Progenitor cell of endocrine pancreas (in vitro differentiated cells): Measurements from ENCODE around the gene C10orf105. TPM values are rescaled to one million over a fixed set of nuclear protein-coding genes. Genes with fewer than 3 reads are reported as not detected.

Experiments used
- DNase-seq: peaks from one replicate; pipeline ENCODE4 v3.0.0; 2021; ENCODE audit warnings: low spot score; ENCODE audit not compliant: unreplicated experiment
- H3K27ac Mint-ChIP-seq: 2 replicates; pipeline ENCODE4 v1.8.0; 2021; ENCODE audit warnings: mild to moderate bottlenecking, moderate library complexity, mixed read lengths
- H3K27me3 Mint-ChIP-seq: 2 replicates; pipeline ENCODE4 v1.8.0; 2021; ENCODE audit warnings: mixed read lengths
- H3K36me3 Mint-ChIP-seq: 2 replicates; pipeline ENCODE4 v1.8.0; 2022; ENCODE audit warnings: mixed read lengths; ENCODE audit not compliant: insufficient read depth
- H3K4me1 Mint-ChIP-seq: 2 replicates; pipeline ENCODE4 v1.8.0; 2021; ENCODE audit warnings: low read depth, mixed read lengths
- H3K4me3 Mint-ChIP-seq: 2 replicates; pipeline ENCODE4 v1.8.0; 2021; ENCODE audit warnings: low read depth, mild to moderate bottlenecking, moderate library complexity, mixed read lengths
- H3K9me3 Mint-ChIP-seq: 2 replicates; pipeline ENCODE4 v1.8.0; 2021; ENCODE audit warnings: low read depth, mixed read lengths
- total RNA-seq: library from RNA; stranded (reverse); gene quantifications from 2 replicates; pipeline ENCODE4 v1.2.1, GENCODE V29; 2021
- TF ChIP-seq, protein P1 (sequence below): fragments of 200-600 bp; sonication (generic); IDR thresholded peaks from one replicate; pipeline ENCODE4 v1.5.0; 2021; ENCODE audit warnings: antibody characterized with exemption, mild to moderate bottlenecking; ENCODE audit not compliant: unreplicated experiment

The C10orf105 gene
- total RNA-seq, 1 donor from 2014 or later = not detected

DNA sequence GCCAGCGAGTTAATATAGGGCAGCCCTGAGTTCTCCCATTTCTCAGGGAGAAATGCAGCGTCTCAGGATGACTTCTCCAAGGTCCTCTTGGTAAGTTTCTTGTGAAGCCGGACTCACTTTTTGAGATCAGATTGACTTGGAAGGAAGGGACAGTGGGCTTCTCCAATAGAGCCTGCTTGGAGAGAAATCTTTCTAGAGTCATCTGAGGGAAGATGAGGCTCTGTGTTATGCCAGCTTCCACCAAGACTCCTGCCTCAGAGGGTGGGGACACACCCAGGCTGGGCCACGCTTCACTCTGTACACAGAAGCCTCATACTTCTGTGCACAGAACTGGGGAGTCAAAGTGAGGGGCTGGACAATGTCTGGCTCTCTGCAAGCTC is 5.6 kb downstream of the C10orf105 start:
- H3K9me3 Mint-ChIP-seq = no peaks in the 10 kb centered on the region
- H3K4me1 Mint-ChIP-seq = no peaks in the 10 kb centered on the region
- no peaks in the 10 kb centered on the region for H3K36me3 Mint-ChIP-seq
- TF ChIP-seq, protein P1, sequence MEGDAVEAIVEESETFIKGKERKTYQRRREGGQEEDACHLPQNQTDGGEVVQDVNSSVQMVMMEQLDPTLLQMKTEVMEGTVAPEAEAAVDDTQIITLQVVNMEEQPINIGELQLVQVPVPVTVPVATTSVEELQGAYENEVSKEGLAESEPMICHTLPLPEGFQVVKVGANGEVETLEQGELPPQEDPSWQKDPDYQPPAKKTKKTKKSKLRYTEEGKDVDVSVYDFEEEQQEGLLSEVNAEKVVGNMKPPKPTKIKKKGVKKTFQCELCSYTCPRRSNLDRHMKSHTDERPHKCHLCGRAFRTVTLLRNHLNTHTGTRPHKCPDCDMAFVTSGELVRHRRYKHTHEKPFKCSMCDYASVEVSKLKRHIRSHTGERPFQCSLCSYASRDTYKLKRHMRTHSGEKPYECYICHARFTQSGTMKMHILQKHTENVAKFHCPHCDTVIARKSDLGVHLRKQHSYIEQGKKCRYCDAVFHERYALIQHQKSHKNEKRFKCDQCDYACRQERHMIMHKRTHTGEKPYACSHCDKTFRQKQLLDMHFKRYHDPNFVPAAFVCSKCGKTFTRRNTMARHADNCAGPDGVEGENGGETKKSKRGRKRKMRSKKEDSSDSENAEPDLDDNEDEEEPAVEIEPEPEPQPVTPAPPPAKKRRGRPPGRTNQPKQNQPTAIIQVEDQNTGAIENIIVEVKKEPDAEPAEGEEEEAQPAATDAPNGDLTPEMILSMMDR = no peak
- DNase-seq = no peak
- H3K4me3 Mint-ChIP-seq = no peak overlapping the region
- peaks cover 18% of the 10 kb centered on the region for H3K27me3 Mint-ChIP-seq
- no peak overlapping the region for H3K27ac Mint-ChIP-seq

DNA sequence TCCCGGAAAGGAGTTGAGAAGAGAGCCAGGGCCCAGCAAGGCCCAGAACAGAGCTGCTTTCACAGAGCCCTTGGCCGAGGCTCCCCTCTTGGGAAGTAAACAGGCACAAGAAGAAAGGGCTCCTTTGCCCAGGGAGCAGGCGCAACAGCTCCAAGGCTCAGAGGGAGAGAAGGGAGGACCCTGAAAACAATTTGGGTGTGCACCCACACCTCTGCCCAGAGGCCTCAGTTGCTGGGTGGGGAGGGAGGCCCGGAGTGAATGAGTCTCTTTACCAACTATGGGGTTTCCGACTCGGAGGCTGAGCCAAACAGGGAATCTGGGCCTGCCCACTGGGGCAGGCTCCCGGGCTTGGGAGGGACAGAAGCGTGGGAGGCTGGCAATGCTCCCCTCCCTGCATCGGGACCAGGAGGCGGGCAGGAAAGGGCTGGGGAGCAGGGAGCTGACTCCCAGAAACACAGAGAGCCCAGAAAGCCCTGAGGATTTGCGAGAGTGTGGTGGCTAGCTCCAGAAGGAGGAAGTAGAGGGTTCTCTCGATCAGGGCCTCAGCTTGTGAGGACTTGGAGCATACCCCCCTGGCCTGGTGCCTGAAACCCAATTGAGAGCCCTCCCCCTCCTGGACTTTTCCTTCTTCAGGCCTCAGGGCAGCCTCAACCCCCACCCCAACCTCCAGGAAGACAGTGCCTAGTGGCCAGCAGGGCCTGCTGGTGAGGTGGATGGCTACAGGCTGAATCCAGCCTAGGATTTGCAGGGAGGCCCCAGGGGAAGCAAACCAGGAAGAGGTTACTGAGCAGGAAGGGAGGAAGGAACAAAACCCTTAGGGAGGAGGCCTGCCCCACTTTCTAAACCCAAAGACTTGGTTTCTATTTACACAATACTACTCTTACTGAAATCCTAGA is 6.2 kb downstream of the C10orf105 start:
- no peaks in the 10 kb centered on the region for H3K36me3 Mint-ChIP-seq
- TF ChIP-seq, protein P1 = no peak
- DNase-seq = no peak
- H3K9me3 Mint-ChIP-seq = no peaks in the 10 kb centered on the region
- no peak overlapping the region for H3K4me3 Mint-ChIP-seq
- H3K27me3 Mint-ChIP-seq = peaks cover 18% of the 10 kb centered on the region
- no peaks in the 10 kb centered on the region for H3K4me1 Mint-ChIP-seq
- H3K27ac Mint-ChIP-seq = no peak overlapping the region

DNA sequence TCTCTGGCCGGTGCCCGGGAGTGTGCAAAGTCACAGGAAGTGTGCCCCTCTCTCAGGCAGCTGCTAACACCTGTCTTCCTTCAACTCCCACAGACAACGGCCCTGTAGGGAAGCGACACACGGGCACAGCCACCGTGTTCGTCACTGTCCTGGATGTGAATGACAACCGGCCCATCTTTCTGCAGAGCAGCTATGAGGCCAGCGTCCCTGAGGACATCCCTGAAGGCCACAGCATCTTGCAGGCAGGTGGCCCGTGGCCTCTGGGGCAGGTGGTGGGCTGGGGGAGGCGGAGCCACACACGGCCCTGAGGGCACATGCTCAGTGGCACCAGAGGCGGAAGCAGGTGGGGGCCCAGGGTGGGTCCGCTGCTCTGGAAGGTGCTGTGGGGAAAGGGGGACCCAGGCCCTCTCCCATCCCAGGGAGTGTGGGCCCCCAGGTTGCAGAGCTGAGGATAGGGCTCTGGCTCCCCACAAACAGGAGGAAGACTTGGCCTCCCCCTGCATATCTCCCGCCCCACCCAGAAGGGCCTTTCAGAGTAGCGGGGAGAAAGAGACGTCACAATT is 6.9 kb downstream of the C10orf105 start:
- Mint-ChIP-seq H3K9me3 (no peaks in the 10 kb centered on the region), H3K4me3 (no peak overlapping the region), H3K27me3 (peaks cover 21% of the 10 kb centered on the region), H3K4me1 (no peaks in the 10 kb centered on the region), H3K36me3 (no peaks in the 10 kb centered on the region), H3K27ac (no peak overlapping the region)
- no peak for DNase-seq
- TF ChIP-seq, protein P1 = no peak

DNA sequence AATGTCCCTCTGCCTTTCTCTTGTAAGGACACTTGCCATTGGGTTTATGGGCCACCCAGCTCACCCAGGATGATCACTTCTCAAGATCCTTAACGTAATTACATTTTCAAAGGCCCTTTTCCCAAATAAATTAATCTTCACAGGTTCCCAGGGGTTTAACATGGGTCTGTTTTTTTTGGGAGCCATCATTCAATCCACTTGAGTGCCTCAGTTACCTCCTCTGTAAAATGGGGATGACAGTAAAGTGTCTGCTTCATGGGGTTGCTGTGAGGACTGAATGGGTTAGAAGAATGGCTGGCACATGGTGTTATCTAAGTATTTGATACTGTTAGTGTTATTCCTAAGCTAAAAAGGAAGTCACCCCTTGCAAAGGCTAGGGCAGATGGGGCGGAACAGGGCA is 7.4 kb downstream of the C10orf105 start:
- DNase-seq = no peak
- Mint-ChIP-seq H3K36me3 (no peaks in the 10 kb centered on the region), H3K4me3 (no peak overlapping the region), H3K9me3 (no peaks in the 10 kb centered on the region), H3K4me1 (no peaks in the 10 kb centered on the region), H3K27ac (no peak overlapping the region), H3K27me3 (peaks cover 18% of the 10 kb centered on the region)
- TF ChIP-seq, protein P1 = no peak

DNA sequence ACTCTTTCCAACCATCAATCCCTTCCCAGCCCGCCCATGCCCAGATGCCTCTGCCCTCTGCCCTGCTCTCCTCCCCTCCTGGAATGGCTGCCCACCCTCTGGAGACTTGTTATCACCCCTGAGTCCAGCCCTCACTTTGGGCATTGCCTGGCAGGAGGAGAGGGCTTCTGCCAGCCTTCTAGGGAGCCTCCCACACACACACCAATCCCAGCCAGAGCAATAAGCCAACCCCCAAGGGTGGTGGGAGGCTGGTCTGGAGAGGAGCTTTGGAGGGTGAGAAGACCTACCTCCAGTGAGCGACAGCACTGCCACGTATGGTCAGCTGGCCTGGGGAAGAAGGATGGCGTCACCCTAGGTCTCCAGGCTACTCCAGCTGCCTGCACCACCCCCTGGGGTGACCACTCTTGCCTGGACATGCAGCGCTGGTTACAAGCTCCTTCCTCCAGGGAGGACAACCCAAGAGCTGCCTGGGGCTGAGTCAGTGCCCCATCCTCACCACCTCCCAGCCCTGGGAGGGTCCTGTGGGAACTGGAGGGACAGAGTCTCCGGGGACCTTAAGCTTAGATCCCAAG is 8.4 kb downstream of the C10orf105 start:
- Mint-ChIP-seq H3K4me3 (no peak overlapping the region), H3K4me1 (no peaks in the 10 kb centered on the region), H3K27me3 (peaks cover 18% of the 10 kb centered on the region), H3K27ac (no peak overlapping the region), H3K36me3 (no peaks in the 10 kb centered on the region), H3K9me3 (no peaks in the 10 kb centered on the region)
- TF ChIP-seq, protein P1 = no peak
- DNase-seq = no peak
